C4-2B (cell line): Measurements from ENCODE around the gene TMSB4X.
"Not testable (repeated sequence)": the region's sequence is repeated elsewhere in the genome, so short reads cannot be mapped to it uniquely, and the experiment has no call there.

ENCODE experiments used
- H3K27ac ChIP-seq: fragments of 450-650 bp; 2 replicates; pipeline ENCODE4 v1.5.1; 2017
- ZFX ChIP-seq: fragments of 450-650 bp; IDR thresholded peaks from 2 replicates; pipeline ENCODE4 v1.6.1; 2017
- TF ChIP-seq, protein P1 (sequence below): fragments of 450-650 bp; conservative IDR thresholded peaks from 2 replicates; pipeline ENCODE4 v1.5.1; 2017; ENCODE audit warnings: mild to moderate bottlenecking

Gene TMSB4X

DNA sequence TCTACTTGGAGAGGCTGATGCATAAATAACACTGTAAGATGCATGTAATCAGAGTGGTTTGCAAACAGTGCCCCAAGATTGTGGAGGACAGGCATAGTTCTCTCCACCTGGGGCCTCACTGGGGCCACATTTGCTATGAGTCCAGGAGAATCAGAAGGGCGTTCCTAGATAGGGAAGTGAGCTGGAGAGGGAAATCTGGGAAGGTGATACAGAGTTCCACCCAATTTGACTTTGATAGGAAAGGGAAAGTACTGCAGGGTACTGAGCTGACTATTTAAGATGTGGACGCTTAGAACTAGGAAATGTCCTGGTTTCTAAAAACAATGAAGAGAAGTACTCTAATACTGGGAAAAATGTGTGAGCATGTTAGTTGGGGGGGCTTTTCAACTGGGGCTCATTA, 35.6 kb downstream of the TMSB4X start:
- H3K27ac ChIP-seq: no peak overlapping the region
- no peak for TF ChIP-seq ZFX
- TF ChIP-seq, protein P1, sequence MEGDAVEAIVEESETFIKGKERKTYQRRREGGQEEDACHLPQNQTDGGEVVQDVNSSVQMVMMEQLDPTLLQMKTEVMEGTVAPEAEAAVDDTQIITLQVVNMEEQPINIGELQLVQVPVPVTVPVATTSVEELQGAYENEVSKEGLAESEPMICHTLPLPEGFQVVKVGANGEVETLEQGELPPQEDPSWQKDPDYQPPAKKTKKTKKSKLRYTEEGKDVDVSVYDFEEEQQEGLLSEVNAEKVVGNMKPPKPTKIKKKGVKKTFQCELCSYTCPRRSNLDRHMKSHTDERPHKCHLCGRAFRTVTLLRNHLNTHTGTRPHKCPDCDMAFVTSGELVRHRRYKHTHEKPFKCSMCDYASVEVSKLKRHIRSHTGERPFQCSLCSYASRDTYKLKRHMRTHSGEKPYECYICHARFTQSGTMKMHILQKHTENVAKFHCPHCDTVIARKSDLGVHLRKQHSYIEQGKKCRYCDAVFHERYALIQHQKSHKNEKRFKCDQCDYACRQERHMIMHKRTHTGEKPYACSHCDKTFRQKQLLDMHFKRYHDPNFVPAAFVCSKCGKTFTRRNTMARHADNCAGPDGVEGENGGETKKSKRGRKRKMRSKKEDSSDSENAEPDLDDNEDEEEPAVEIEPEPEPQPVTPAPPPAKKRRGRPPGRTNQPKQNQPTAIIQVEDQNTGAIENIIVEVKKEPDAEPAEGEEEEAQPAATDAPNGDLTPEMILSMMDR: no peak

DNA sequence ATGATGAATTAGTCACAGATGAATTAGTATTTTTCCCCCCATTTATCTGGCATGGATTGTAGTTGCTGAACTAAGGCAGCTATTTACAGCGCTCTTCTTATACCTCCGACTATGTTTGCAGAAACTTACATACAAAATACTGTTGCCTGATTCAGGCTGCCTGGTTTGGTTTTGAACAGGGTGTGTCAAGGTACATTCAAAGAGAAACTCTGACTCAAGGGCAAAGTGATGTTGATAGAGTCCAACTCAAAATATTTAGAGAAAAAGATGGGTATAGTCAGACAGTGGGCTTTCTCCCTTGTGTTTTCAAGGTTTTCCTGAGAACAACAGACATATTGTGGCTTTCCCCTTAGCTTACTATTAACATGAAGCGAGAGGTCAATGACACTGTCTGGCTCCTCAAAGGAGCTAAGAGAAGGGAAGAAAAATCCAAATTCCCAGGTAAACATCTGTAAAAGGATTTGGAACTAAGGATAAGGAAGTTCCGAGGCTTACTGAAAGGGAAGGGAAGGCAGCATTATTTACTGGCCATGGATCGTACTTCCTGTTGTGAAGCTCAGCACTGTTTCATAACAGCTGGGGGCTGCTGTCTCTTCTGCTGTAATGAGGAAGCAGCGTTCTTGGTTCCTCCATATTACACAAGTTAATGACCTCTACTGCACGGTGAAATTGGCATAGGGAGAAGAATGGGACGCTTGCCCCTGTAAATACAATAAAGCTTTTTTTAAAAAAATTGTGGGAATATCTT, 38.6 kb downstream of the TMSB4X start:
- no peak overlapping the region for H3K27ac ChIP-seq
- no peak for TF ChIP-seq ZFX
- TF ChIP-seq, protein P1: no peak

DNA sequence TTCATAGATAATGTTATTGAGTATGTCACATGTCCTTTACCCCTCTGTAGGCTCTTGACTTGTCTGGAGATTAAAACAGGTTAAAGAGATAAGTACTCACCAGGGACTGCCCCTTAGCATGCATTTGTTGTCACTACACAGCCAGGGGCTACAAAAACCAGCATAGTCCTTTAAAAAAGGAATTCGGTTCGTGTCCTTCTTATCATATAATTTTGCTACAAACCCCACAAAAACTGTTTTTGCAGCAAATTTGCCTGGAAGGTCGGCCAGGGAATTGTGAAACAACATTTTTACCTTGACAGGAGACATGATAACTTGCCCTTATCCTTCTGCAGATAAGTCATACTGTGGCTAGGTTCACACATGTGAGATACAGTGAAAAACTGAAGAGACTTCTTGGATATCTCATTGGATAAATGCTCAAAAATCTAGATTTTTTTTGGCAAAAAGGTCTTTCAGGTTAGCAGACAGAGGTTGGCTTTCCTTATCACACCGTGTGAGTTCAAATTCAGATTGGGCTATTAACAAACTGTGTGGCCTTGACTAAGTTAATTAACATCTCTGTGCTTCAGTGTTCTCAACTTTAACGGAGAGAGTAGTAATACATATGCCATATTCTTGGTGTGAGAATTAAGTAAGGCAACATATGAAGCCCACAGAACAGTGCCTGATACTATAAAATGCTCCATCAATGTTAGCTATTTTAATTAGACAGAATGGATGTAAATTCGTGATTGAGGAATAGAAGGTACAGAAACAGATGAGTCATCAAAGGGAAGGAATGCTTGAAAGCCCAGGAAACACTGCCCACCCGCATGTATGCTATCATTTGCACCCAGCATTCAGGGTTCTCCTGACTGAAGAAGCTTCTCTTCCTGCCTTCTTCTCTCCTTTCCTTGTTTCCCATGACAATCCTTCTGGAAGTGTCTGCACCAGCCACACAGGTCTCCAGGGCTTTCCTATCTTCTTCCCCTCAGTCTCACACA, 39.5 kb downstream of the TMSB4X start:
- H3K27ac ChIP-seq: no peak overlapping the region
- TF ChIP-seq, protein P1: no peak
- no peak for TF ChIP-seq ZFX

DNA sequence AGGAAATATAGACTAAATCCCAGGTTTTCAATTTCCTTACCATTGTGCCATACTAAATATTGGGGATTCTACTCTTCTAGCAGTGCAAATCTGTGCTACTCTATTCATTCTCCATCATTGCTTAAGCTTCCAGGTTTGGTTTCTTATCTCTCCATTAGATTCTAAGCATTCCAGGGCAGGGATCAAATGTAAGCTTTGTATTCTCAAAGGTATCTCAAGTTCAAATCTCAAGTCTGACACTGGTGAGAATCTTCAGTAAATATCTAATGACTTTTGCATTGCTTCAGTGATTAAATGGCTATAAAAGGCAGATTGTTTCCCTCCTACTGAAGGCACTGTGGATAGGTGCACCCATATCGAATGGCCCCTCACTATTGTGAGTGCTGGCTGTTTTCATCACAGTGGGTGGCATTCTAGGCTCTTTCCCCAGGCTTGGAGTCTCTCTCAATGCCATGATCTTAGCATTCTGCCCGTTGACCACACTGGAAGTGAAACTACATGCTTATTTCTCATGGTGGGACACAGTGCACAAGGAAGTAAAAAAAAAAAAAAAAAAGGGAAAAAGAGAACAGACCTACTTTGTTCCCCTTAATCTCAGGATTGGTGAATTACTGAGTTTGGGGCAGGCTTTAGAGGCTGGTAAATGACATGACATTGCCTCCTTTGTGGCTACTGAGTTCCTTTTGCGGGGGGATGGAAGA, 40.8 kb downstream of the TMSB4X start:
- TF ChIP-seq, protein P1: no peak
- TF ChIP-seq ZFX: no peak
- no peak overlapping the region for H3K27ac ChIP-seq

DNA sequence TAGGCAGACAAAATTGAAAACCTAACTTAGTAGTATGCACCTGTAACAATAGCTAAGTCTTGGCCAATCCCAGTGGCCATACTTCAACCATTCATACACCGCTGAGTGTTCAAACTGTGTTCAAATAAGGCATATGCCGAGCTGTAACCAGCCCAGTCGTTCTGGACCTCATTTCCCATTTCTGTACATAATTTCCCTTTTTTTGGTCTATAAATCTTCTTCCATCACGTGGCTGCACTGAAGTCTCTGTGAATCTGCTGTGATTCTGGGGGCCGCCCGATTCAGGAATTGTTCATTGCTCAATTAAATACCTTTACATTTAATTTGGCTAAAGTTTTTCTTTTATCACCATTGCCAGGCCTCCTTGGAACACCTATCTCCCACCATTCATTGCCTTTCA, 41.8 kb downstream of the TMSB4X start:
- H3K27ac ChIP-seq: not testable (repeated sequence)

DNA sequence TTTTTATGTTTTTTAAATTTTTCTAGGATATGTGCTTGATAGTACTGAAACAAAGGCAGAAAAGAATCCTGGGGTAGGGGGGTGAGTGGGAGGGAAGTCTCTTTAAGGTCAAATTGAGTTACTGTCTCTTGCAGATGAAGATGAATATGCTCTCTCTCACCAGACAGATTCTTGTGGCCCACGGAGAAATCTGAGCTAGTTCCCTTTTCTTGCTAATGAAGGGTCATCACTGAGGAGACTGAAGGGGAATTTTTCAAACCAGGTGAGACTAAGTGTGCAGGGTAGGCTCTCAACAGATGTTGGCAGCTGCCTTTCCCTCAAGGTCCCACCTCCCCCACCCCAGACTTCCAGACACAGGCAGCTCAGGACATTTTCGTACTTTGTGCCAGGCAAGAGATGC, 48.0 kb downstream of the TMSB4X start:
- no peak for TF ChIP-seq ZFX
- TF ChIP-seq, protein P1: no peak
- H3K27ac ChIP-seq: no peak overlapping the region

DNA sequence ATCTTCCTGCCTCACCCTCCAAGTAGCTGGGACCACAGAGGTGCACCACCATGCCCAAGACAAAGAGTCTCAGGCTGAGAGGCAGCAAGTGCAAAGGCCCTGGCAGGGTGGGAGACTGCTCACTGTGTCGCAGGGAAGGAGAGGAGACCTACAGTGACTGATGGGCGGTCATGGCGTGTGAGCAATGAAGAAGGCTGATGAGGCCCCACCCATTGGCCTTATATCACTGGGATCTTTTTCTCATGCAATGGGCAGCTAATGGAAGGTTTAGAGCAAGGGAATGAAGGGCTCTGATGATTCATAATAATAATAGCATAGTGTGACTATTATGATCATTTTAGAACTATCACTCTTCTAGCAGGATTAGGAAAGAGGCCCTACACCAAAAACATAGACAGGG, 48.7 kb downstream of the TMSB4X start:
- no peak overlapping the region for H3K27ac ChIP-seq
- no peak for TF ChIP-seq ZFX
- TF ChIP-seq, protein P1: no peak
